HEK293 (cell line): ENCODE results near the gene YPEL5.
A peak's percentile ranks its signal among the peaks of the same experiment; 100 is the strongest.

Experiments
- CTCF ChIA-PET: fragments of 350-600 bp; formaldehyde crosslinking; extraction: SDS; loops from one replicate; lab custom pipeline; 2021; ENCODE audit warnings: antibody characterized with exemption; lab: Yijun Ruan, JAX
- POLR2A ChIA-PET: fragments of 300-600 bp; formaldehyde crosslinking; extraction: SDS; loops from one replicate; lab custom pipeline; 2020; ENCODE audit warnings: antibody characterized with exemption, inconsistent platforms; lab: Yijun Ruan, JAX
- H3K27ac ChIP-seq: fragments of 200-500 bp; sonication (Bioruptor generic); 2 replicates; pipeline ENCODE4 v1.5.1; 2014; ENCODE audit warnings: low read depth, low read length, control low read depth, inconsistent platforms; ENCODE audit errors: extremely low read depth
- H3K36me3 ChIP-seq, 2 experiments: fragments of 200-500 bp in 1 of 2; sonication (Bioruptor generic) in 1 of 2; 1 replicate in 1 of 2; 2 replicates in 1 of 2; pipeline ENCODE4 v1.5.1; 2014 to 2017; ENCODE audit warnings: inconsistent platforms in 2 of 2, low read length in 2 of 2; ENCODE audit not compliant: control insufficient read depth in 2 of 2, insufficient read depth in 1 of 2
- H3K4me1 ChIP-seq: fragments of 200-500 bp; sonication (Bioruptor generic); 2 replicates; pipeline ENCODE4 v1.5.1; 2014; ENCODE audit warnings: mild to moderate bottlenecking, low read length, inconsistent platforms; ENCODE audit not compliant: control insufficient read depth, insufficient read depth
- H3K4me3 ChIP-seq: 2 replicates; pipeline ENCODE4 v1.5.1; 2011; ENCODE audit warnings: low read depth, mild to moderate bottlenecking, control low read depth, low read length, moderate library complexity
- H3K9me3 ChIP-seq: fragments of 200-500 bp; sonication (Bioruptor generic); 2 replicates; pipeline ENCODE4 v1.5.1; 2014; ENCODE audit warnings: low read depth, low read length, inconsistent platforms; ENCODE audit not compliant: control insufficient read depth, insufficient read depth
- BCL11A ChIP-seq: fragments of 450-650 bp; formaldehyde crosslinking; IDR thresholded peaks from 2 replicates; pipeline ENCODE4 v1.5.1; 2016; ENCODE audit warnings: low read depth, missing biosample characterization, missing genetic modification characterization
- GLI4 ChIP-seq: fragments of 450-650 bp; formaldehyde crosslinking; IDR thresholded peaks from 2 replicates; pipeline ENCODE4 v1.5.1; 2016; ENCODE audit warnings: missing biosample characterization, missing genetic modification characterization
- GLIS1 ChIP-seq: fragments of 450-650 bp; formaldehyde crosslinking; IDR thresholded peaks from 2 replicates; pipeline ENCODE4 v1.5.1; 2016; ENCODE audit warnings: missing biosample characterization, missing genetic modification characterization
- GLIS2 ChIP-seq: fragments of 450-650 bp; formaldehyde crosslinking; IDR thresholded peaks from 2 replicates; pipeline ENCODE4 v1.5.1; 2016; ENCODE audit warnings: missing biosample characterization, missing genetic modification characterization
- MYNN ChIP-seq: fragments of 450-650 bp; formaldehyde crosslinking; IDR thresholded peaks from 2 replicates; pipeline ENCODE4 v1.5.1; 2016; ENCODE audit warnings: missing biosample characterization, missing genetic modification characterization, borderline replicate concordance
- REST ChIP-seq: fragments of 450-650 bp; formaldehyde crosslinking; IDR thresholded peaks from 2 replicates; pipeline ENCODE4 v1.5.1; 2016; ENCODE audit warnings: missing biosample characterization, missing genetic modification characterization
- SP2 ChIP-seq: fragments of 450-650 bp; formaldehyde crosslinking; IDR thresholded peaks from 2 replicates; pipeline ENCODE4 v1.5.1; 2016; ENCODE audit warnings: missing biosample characterization, missing genetic modification characterization
- SP7 ChIP-seq: fragments of 450-650 bp; formaldehyde crosslinking; IDR thresholded peaks from 2 replicates; pipeline ENCODE4 v1.5.1; 2016; ENCODE audit warnings: missing biosample characterization, missing genetic modification characterization
- TRIM28 ChIP-seq: IDR thresholded peaks from 2 replicates; pipeline ENCODE4 v1.6.1; 2011; ENCODE audit warnings: low read length, control low read depth, borderline replicate concordance
- YY1 ChIP-seq: fragments of 450-650 bp; formaldehyde crosslinking; IDR thresholded peaks from 2 replicates; pipeline ENCODE4 v1.5.1; 2018; ENCODE audit warnings: missing biosample characterization, missing genetic modification characterization
- ZNF132 ChIP-seq: fragments of 450-650 bp; formaldehyde crosslinking; IDR thresholded peaks from 2 replicates; pipeline ENCODE4 v1.5.1; 2017; ENCODE audit warnings: missing biosample characterization, missing genetic modification characterization, borderline replicate concordance
- ZNF157 ChIP-seq: fragments of 450-650 bp; formaldehyde crosslinking; IDR thresholded peaks from 2 replicates; pipeline ENCODE4 v1.5.1; 2016; ENCODE audit warnings: missing biosample characterization, missing genetic modification characterization
- ZNF18 ChIP-seq: fragments of 450-650 bp; formaldehyde crosslinking; IDR thresholded peaks from 2 replicates; pipeline ENCODE4 v1.5.1; 2016; ENCODE audit warnings: missing biosample characterization, missing genetic modification characterization
- ZNF280D ChIP-seq: fragments of 450-650 bp; formaldehyde crosslinking; IDR thresholded peaks from 2 replicates; pipeline ENCODE4 v1.5.1; 2016; ENCODE audit warnings: missing biosample characterization, missing genetic modification characterization
- ZNF335 ChIP-seq: fragments of 450-650 bp; formaldehyde crosslinking; conservative IDR thresholded peaks from 2 replicates; pipeline ENCODE4 v1.5.1; 2016; ENCODE audit warnings: missing biosample characterization, missing genetic modification characterization
- ZNF362 ChIP-seq: fragments of 450-650 bp; formaldehyde crosslinking; IDR thresholded peaks from 2 replicates; pipeline ENCODE4 v1.5.1; 2016; ENCODE audit warnings: missing biosample characterization, missing genetic modification characterization
- ZNF366 ChIP-seq: fragments of 450-650 bp; formaldehyde crosslinking; conservative IDR thresholded peaks from 2 replicates; pipeline ENCODE4 v1.5.1; 2016; ENCODE audit warnings: missing biosample characterization, missing genetic modification characterization
- ZNF391 ChIP-seq: fragments of 450-650 bp; formaldehyde crosslinking; IDR thresholded peaks from 2 replicates; pipeline ENCODE4 v1.5.1; 2016; ENCODE audit warnings: low read depth, missing biosample characterization, missing genetic modification characterization, borderline replicate concordance
- ZNF423 ChIP-seq: fragments of 450-650 bp; formaldehyde crosslinking; IDR thresholded peaks from 2 replicates; pipeline ENCODE4 v1.5.1; 2016; ENCODE audit warnings: missing biosample characterization, missing genetic modification characterization
- ZNF501 ChIP-seq: fragments of 450-650 bp; formaldehyde crosslinking; IDR thresholded peaks from 2 replicates; pipeline ENCODE4 v1.5.1; 2016; ENCODE audit warnings: missing biosample characterization, missing genetic modification characterization
- ZNF521 ChIP-seq: fragments of 450-650 bp; formaldehyde crosslinking; IDR thresholded peaks from 2 replicates; pipeline ENCODE4 v1.5.1; 2017; ENCODE audit warnings: missing biosample characterization, mild to moderate bottlenecking, missing genetic modification characterization
- ZNF555 ChIP-seq: fragments of 450-650 bp; formaldehyde crosslinking; conservative IDR thresholded peaks from 2 replicates; pipeline ENCODE4 v1.5.1; 2017; ENCODE audit warnings: missing biosample characterization, mild to moderate bottlenecking, missing genetic modification characterization, inconsistent platforms
- ZNF645 ChIP-seq: fragments of 450-650 bp; formaldehyde crosslinking; IDR thresholded peaks from 2 replicates; pipeline ENCODE4; 2016; ENCODE audit warnings: missing biosample characterization, missing genetic modification characterization
- ZNF791 ChIP-seq: fragments of 450-650 bp; formaldehyde crosslinking; IDR thresholded peaks from 2 replicates; pipeline ENCODE4 v1.5.1; 2016; ENCODE audit warnings: missing biosample characterization, missing genetic modification characterization
- ZSCAN5A ChIP-seq: fragments of 450-650 bp; formaldehyde crosslinking; IDR thresholded peaks from 2 replicates; pipeline ENCODE4 v1.5.1; 2016; ENCODE audit warnings: missing biosample characterization, missing genetic modification characterization

YPEL5 gene

GRCh38 chr2:30115141-30115980, 31.4 kb upstream of the YPEL5 start (continued):
- TF ChIP-seq ZNF280D (tag by site-specific recombination) = no peak
- TF ChIP-seq ZNF335 = peak; percentile 82
- no peak for TF ChIP-seq ZNF132 (tag by site-specific recombination)
- 0 out of 2 replicates have a peak, but pooled peaks have one; percentile 44 for TF ChIP-seq ZNF366 (tag by site-specific recombination)
- TF ChIP-seq ZSCAN5A = no peak
- TF ChIP-seq SP7 = peak; percentile 60
- TF ChIP-seq ZNF362 (tag by site-specific recombination) = no peak
- peak; percentile 76 for TF ChIP-seq GLIS1 (tag by site-specific recombination)
- TF ChIP-seq REST (tag by site-specific recombination) = no peak
- TF ChIP-seq GLIS2 (tag by site-specific recombination) = peak; percentile 16; the same call in 1 of the 2 replicates
- no peak for TF ChIP-seq TRIM28

- ChIA-PET POLR2A (interaction anchor here (1.0 kb wide), 1 partner anchor 15 kb away, joined by 3 read pairs; no protein-coding TSS in a partner anchor), CTCF (interaction anchor here (0.6 to 4.6 kb wide), 18 partner anchors 8 to 1170 kb away, joined by 3 to 29 read pairs (median 4); partner anchors contain the start of gene YPEL5)
- no peaks in the 10 kb centered on the region for H3K4me1 ChIP-seq
- H3K9me3 ChIP-seq = no peaks in the 10 kb centered on the region
- H3K27ac ChIP-seq = no peak overlapping the region
- H3K4me3 ChIP-seq = no peak overlapping the region
- H3K36me3 ChIP-seq = no peaks in the 10 kb centered on the region
- TF ChIP-seq BCL11A (tag by site-specific recombination) (no peak), MYNN (no peak), ZNF423 (tag by site-specific recombination) (no peak), SP2 (tag by site-specific recombination) (no peak), ZNF18 (no peak), ZNF555 (tag by site-specific recombination) (no peak), ZNF645 (tag by site-specific recombination) (no peak), ZNF391 (tag by site-specific recombination) (no peak), ZNF501 (tag by site-specific recombination) (no peak), YY1 (tag by site-specific recombination) (no peak), ZNF157 (no peak), ZNF521 (no peak), ZNF791 (tag by site-specific recombination) (no peak), GLI4 (tag by site-specific recombination) (no peak)
Measured at GRCh38 chr2:30115981-30116285, 30.9 kb upstream of the YPEL5 start.
